GM18907 (cell line): ENCODE data around the gene ITPRIP.

Experiments
- ATAC-seq: cut with Tn5 transposase; IDR thresholded peaks from one replicate; pipeline ENCODE4 v1.9.1; 2021; ENCODE audit warnings: mild to moderate bottlenecking, moderate library complexity; ENCODE audit not compliant: unreplicated experiment

ITPRIP gene

DNA sequence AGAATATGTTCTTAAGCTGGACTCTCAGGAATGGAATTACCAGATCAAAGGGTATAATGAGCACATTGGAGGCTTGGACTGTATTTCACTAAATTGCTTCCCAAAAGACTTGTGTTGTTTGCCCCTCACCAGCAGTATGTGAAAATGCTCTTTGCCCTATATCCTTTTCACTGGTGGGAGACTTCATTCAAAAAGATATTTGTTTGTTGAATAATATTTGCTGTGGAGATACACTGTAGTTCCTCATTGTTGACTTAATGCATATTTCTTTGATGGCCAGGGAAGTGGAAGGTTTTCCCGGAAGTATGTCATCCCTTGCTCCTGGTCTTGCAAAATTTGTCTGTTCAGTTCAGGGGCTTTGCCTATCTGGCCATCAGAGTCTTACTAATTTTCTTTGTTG is 49.9 kb downstream of the ITPRIP start:
- ATAC-seq = no peak

DNA sequence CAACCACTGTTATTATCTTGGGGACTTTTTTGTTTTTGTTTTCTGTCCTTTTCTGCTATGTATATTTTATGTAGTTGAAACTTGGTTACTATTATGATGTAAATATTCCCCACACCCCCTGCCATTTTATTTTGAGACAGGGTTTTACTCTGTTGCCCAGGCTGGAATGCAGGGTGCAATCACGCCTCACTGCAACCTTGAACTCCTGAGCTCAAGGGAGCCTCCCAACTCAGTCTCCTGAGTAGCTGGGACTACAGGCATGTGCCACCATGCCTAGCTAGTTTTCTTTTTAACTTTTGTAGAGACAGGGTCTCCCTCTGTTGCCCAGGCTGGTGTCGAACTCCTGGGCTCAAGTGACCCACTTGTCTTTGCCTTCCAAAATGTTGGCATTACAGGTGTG is 51.3 kb downstream of the ITPRIP start:
- ATAC-seq = no peak

DNA sequence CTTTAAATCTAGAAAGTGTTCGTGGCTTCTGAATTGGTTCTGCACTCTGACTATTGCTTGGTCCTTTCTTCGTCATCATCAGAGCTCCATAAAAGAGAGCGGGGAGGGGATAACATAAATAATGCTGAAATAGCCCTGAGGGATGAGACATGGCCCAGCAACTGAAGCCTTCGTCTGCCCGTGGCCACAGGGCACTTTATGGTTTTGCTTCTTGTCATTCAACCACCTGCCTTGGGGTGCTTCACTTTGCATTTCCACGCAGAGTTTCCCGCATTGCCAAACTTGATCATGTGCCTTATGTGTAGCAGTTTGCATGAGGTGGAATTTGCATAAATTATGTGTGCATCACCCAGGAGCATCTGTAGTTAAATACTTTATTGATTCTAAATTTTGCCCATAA is 53.4 kb downstream of the ITPRIP start:
- ATAC-seq = no peak

DNA sequence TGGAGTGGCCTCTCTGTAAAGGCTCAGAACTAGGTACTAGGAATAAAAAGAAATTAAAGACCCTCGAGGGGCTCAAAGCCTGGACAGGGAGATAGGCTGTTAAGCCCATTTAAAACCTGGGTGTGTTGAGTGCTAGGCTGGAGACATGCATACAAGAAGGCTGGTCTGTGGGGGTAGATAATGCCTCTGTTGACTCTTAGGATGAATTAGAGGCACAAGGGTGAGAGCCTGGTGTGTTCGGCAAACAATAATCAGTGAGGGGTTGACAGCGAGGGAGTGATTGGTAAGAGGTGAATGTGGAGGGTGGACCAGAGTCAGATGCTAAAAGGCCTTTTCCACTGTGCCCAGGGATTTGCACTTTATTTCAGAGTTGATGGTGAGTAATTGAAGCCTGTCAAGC is 56.6 kb downstream of the ITPRIP start:
- no peak for ATAC-seq

DNA sequence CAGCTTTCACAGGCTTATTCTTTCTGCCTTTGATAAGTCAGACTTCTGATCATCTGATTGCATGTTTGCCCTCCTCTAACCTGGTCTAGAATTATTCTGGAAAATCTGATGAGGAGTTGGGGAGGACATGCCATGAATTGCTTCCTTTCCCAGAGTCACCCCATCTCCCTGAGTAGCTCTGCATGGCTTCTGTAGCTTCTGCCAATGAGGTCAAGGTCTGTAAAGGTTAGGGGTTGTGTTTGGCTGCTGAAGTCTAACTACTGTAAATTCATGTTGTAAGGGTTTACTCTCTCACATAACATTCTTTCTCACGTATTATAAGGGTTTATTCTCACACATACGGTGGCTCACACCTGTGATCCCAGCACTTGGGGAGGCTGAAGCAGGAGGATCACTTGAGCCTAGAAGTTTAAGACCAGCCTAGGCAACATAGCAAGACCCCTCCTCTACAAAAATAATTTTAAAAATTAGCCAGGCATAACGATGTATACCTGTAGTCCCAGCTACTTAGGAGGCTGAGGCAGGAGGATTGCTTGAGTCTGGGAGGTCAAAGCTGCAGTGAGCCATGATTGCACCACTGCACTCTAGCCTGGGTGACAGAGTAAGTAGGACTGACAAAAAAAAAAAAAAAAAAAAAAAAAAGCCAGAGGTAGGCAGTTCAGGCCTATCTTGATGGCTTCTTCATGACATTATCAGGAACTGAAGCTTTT is 58.6 kb downstream of the ITPRIP start:
- ATAC-seq = no peak

DNA sequence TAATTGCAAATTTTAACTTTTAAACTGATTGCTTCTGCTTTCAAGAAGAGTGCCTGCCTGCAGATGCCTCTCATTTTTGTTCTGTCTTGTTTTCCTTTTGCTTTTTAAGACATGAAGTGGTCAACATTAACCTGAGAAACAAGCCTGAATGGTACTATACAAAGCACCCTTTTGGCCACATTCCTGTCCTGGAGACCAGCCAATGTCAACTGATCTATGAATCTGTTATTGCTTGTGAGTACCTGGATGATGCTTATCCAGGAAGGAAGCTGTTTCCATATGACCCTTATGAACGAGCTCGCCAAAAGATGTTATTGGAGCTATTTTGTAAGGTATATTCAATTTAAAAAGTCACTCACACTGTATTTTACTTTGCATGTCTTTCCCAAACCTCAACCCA is 60.5 kb downstream of the ITPRIP start:
- ATAC-seq = no peak

DNA sequence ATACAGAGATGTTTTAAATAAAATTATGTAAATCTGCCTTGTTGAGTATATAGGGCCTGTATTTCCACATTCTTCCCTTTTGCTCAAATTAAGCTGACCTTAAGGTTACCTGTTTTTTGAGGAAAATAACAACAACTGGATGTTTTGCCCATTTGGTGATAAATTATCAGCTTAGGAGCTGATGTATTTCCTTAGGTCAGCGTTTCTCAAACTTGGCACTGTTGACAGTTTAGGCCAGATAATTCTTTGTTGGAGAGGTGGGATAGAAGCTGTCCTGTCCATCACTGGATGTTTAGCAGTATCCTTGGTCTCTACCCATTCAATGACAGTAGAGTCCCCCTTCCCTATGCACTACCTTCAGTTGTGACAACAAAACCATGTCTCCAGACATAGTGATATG is 62.1 kb downstream of the ITPRIP start:
- no peak for ATAC-seq

DNA sequence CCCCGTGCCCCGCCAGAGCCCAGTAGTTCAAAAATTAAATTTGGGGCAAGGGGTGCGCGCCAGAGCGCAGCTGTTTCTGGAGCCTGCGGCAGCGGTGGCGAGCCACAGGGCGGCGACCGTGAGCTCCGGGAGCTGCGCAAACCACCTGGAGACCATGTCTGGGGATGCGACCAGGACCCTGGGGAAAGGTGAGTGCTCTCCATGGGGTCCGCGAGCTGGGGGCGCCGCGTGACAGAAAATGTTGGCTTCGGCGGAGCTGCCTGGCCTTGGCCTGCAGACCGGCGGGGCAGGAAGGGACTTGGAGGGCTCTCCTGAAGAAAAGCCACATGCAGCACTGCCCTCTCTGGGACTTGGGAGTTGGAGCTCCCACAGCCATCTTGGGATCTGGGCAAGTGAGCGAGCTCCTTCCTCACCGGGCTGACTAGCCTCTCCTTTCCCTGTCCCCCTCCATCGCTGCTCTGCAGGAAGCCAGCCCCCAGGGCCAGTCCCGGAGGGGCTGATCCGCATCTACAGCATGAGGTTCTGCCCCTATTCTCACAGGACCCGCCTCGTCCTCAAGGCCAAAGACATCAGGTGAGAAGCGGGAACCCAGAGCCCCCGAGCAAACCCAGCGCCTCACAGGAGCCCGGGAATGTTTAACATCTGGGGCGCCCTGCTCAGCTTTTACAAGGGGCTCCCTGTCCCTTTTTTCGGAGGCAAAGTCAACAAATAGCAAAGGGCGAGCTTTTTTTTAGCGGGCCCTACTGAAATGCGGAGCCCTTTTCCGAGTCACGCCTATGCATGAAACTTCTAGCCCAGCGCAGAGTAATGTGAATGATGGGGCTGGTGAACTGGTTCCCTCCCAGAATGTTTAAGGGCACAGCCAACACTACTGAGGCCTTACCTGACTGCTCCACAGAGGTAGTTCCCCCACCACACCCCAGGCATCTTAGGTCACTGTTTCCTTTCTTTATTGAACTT is 63.2 kb downstream of the ITPRIP start:
- peak; percentile 85 for ATAC-seq

DNA sequence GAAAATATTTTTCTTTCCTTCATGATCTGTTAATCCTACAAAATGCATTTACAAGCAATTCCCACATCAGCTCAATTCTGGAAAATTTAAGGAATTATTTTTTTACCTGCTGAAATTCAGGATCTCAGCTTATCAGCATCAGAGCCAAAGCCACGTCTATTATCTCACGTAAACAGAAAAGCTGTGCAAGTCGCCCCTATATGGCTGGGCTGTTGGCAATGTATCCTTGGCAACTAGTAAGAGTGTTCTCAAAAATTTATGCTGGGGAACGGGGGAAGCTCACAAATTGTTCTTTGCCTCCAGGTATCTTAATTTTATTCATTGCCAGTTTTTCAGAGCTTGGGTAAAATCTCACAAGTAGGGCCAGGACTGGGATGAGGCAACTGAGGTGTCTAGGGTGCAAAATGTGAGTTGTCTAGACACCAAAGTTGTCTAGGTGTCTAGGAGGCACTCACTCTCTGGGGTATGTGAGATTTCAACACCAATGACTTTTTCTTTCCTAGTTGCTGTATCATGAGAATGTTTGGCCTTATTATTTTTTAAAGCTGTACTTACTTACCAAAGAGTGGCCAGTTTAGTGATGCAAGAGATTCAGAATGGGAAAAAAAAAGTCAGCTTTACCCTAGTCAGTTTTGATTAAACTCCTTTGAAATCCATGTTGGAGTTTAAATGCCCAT is 64.2 kb downstream of the ITPRIP start:
- no peak for ATAC-seq

DNA sequence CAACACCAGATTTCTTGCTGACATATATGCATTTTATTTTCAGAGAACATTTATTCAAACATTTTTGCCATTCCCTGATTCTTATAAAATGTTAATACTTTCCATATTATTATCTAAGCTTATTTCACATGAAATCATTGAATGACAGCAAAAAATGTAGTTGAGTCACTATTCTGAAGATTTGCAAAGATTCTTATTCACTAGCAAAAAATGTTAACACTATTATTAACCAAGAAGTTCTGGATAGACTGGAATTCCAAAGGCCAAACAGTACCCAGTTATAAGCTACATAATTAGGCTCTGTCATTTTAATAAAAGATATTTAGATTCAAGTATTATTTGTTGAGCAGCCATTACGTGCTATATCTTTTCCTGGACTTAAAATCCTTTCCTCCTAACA is 65.0 kb downstream of the ITPRIP start:
- no peak for ATAC-seq

DNA sequence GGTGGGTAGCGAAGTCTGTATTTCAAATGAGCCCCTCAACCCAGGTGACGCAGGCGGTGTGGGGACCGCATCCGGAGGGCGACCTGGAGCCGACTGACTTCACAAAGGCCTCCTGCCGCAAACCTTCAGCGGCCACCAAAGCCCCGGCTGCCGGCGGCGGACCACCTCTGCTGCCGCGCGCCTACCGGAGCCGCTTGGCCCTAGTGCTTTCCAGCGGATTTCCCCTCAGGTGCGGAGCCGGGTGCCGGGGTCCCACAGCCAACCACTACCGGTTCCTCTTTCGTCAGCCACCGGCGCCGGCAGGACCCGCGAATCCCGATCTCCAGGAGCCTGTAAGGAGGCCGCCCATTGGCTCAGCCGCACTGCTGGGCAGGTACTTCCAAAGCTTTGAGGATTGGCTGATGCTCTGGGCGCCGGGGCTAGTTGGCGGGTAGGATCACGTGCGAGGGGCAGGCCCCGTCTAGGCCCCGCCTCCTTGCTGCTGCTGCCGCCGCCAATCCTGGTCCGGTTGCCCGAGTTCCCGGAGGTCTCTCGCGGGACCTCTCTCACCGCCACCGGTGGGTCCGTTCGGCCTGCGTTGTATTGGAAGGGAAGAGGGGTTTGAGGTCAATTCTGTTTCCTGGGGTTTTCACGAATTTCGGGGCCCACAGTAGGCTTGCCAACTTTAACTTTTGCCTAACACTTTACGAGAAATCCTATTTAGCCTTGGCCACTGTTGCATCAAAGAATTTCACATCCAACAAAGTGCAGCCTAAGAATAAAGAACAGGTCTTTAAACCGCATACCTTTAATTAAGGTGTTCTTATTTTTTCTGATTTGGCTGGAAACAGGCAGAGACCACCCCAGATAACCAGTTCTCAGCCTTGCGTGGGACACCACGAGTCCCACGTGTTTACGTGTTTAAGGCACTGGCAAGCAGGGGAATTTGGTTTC is 69.3 kb downstream of the ITPRIP start, which contains the start of gene GSTO2:
Gene GSTO2 (plus strand): TSS at position 472 of the 933 bp plus-strand sequence. CDS start 5,732 bp downstream, outside the sequence.
- peak; percentile 99 for ATAC-seq

DNA sequence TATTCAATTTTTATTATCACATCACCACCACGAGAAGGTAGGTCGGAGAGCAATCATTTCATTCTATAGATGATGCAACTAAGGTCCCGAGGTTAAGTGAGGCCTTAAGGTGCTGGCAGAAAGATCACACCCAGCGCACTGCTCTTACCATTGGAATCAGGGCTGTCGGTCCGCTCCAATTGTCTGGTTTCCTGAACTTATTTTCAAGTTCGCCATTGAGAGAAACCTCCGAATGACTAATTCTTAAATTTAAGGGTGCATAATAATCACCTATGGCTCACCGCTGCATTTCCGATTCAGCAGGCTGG is 69.9 kb downstream of the ITPRIP start:
- peak; percentile 0 for ATAC-seq

DNA sequence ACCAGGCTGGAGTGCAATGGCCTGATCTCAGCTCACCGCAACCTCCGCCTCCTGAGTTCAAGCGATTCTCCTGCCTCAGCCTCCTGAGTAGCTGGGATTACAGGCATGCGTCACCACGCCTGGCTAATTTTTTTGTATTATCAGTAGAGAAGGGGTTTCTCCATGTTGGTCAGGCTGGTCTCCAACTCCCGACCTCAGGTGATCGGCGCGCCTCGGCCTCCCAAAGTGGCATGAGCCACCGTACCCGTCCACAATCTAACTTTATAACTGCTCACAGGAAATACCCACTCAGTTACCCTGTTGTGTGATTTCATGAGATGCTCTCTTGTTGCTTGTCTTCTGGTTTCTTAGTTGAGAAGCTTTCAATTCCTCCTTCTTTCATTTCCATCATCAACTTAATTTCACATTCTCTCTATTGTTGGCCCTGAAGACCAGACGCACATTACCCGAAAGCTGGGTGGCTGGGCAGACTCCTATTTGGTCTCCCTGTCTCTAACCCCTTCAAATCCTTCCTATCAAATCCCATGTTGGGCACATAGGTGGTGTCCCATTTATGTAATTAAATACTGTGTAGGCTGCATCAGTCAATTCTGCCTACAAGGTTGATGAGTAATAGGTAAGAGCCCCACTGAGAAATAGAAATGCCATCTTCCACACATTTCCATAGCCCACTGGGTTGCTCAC is 70.4 kb downstream of the ITPRIP start:
- ATAC-seq = no peak

DNA sequence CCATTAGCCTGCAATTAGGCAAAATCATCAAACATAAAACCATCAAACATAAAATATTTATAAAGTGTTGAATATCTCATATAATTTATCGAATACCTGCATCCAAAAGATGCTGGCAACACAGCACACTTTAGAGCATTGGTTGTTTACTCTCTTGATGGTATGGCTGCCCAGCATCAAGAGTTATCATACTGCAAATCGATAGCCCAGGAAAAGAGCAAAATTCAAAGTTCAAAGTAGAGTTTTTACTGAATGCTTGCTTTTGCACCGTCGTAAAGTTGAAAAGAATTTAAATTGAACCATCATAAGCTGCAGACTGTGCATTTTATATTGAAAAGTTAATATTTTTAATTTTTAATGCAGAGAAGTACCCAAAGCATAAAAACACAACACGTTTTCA is 73.5 kb downstream of the ITPRIP start:
- no peak for ATAC-seq

DNA sequence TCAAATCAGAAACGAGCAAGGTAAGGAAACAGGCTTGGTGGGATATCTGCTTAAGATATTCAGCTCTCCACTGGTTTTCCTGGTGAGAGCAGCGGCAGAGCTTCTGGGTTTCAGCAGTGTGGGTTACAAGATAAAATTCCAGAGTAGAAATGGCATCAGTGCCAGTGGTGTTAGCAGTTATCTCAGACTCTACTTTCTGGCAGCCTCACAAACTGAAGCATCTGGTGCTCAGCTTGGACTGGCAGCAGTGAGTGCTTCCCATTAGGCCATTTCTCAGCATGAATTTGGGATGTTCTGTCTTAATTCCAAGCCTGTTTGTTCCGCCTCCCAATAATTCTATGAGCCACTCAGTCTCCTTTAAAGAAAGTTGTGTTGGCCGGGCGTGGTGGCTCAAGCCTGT is 76.2 kb downstream of the ITPRIP start:
- no peak for ATAC-seq

DNA sequence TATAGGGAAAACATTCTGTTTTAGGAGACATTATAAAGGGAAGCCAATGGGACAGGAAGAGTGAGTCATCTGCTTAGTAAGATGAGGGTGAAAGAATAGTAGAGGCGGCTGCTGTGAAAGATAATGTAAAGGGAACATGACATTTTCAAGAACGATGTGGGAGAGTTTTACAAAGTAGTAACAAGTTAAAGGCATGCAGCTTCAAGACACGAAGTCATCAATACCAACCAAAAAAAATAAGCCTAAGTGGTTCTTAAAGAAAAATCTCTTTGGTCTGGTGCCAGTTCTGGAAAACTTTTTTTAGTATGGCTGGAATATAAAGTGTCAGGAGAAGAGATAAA is 77.5 kb downstream of the ITPRIP start:
- no peak for ATAC-seq

DNA sequence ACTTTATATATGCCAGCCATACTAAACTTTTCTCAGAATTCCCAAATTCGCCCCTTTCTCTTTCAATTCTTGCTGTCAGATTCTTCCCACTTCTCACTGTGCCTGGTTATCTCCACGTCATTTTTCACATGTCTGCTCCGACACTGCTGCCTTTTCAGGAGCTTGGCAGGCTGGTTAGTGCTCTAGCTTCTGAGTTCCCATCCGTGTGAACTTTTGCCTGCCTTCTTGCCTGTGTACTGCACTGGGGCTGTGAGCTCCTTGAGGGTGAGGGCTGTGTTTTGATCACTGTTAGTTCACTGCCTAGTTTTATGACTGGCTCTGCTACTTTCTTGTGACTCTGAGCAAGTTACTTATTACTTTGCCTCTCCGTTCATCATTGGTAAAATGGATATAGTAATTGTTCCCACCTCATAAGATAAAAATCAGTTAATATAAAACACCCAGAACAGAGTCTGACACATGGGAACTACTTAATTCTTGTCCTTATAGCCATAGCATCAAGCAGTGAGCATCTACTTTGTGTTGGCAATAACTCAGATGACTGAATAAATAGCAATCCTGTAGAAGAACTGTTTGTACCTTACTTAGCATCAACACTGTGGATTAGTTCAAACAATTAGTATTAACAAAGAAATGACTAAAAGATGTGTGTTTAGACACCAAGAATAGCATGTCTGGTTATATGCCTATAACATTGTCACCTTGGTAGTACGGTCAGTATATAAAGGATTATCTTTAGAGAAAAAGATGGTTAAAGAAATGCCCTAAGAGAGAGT is 78.1 kb downstream of the ITPRIP start:
- no peak for ATAC-seq
